ENCODE data around the gene OPALIN.
A peak's percentile ranks its signal among the peaks of the same experiment; 100 is the strongest.

The OPALIN gene, protein sequence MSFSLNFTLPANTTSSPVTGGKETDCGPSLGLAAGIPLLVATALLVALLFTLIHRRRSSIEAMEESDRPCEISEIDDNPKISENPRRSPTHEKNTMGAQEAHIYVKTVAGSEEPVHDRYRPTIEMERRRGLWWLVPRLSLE

DNA sequence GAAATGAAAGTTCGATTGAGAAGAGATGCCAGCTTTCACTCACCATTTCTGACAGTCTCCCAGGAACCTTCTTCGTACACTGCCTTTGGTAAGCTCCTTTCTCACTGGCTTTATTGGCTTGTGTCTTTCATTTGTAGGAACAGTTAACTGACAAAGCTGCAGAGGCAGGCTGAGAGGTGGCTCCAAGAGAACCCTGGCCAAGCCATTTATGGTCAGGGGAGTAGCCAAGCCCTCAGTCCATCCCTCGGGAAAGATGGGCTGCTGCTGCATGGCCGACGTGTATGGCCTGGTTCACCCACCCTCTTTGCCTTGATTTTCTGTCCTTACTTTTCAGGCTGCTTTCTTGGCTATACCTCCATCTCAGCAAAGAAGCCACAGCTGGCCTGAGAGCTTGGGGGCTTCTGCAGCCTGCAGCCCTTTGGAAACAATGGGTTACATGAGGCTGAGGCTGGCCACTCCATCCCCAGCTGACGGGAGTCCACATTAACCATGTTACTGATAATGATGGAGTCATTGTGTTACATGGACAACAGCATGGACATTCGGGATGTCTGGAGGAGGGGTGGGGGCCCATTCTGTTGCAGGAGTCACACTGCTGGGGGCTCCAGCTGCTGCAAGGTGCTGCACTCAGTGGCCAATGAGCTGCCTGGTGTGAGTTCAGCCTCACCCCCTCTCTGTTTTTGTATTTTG is at the start of gene OPALIN:
Gene OPALIN, minus strand, starts transcription at position 152 of the 690 bp plus-strand sequence. Its CDS starts 106 bp downstream, at position 46.
- no peak for DNase-seq

DNA sequence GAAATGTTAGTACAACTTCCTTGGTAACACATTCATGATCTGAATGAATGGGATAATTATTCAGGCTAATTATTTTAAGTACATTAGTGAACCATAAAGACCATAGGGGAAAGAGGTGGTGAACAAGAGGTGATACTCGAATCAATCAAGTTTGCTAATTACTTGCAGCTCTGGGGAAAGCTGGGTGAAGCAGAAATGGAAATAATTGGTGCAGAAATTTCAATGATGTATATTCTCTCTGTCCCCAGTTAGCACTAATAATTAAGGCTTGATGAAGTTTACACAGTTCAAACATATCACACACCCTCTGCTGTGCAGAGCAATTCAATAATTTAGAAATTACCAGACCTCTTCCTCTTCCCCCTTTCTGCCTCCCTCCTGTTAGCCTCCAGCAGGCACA is 49.4 kb upstream of the OPALIN start:
- no peak for DNase-seq

DNA sequence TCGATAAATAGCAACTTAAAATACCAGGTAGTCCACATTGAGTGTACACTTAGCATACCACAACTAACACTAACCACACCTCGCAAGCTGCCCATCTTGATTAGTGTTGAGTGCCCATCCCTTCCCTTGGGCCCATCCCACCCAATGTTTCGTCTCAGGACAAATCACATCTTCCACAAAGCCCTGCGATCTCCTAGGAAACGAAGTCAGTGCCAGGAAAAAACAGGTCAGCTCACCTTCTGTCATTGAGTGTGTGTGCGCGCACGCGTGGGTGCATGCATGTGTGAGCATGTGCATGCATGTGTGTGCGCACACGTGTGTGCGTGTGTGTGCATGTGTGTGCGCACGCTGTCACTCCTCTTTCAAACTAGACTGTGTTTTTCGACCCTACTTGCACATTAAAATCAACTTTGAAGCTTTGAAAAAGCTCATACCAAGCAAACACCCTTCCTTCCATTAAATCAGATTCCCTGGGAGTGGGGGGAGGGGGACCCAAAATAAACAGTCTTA is 48.8 kb upstream of the OPALIN start:
- no peak for DNase-seq

DNA sequence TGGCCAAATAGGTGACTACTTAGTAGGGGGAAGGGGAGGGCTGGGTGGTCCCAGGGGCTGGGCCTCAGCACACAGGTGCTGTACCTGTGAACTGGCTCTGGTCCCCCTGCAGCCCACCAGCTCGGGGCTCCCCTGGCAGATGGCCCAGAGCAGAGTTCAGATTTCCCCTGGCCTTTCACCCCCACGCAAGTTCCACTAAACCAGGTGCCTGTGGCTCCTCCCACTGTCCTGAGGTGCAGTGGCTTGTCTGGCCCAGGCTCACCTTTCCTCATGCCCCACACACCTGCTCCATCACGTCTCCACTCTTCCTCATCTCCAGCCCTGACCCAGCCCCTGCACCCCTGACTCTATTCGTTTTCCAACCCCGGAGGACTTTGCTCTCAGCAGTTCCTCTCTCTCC is 47.3 kb upstream of the OPALIN start:
- no peak for DNase-seq

DNA sequence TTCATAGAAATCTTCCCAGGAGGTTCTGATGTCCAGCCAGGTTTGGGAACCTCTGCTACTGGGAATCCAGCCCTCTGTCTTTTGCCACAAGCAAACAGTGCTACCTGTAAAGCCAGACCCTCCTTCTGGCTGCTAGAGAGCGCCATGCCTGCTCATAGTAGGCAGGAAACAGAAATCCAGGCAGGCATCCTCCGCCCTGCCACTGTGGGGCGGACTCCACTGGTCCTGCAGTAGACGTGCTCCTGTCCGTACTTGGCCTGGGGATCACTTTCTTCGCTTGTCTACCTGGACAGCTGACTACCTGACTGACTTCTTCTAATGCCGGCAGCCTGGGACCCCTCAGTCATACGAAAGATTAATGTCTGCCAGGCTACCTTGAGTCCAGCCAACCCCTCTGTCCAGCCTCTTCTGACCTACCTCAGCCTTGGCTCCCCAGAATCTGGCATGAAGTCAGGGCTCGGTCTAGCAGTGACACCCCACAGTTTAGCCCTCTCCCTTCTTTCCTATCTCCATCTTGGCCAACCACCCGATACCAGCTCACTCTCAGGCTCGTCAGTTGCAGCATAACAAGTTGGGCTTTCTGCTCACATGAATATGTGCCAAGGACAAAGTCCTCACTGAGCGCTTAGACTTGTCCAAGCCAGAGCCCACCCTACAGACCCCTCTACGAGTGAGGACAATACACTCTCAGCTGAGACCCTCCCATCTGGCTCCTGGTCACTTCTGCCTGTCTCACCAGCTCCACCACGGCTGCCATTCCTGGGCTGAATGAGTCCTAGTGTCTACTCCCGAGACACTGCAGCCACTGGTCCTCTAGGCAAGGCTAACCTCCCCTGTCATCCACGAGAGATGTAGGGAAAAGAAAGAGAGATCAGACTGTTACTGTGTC is 43.9 kb upstream of the OPALIN start:
- no peak for DNase-seq

DNA sequence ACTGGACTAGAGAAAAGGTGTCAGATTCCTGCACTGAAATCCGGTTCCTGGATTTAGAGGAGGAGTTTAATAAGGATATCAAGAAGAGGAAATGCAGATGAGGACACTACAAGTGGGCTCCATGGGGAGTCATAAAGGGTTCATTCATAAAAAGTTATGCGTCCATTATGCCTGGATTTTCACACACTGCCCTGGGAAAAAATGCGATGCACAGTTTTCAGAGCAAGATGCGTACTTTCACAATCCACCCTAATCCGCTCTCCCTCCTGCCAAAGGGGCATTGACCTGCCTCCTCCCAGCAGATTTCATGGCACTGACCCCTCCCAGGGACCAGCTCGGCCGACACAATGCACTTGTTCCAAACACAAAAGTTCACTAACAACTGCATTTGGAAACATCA is 42.2 kb upstream of the OPALIN start:
- no peak for DNase-seq

DNA sequence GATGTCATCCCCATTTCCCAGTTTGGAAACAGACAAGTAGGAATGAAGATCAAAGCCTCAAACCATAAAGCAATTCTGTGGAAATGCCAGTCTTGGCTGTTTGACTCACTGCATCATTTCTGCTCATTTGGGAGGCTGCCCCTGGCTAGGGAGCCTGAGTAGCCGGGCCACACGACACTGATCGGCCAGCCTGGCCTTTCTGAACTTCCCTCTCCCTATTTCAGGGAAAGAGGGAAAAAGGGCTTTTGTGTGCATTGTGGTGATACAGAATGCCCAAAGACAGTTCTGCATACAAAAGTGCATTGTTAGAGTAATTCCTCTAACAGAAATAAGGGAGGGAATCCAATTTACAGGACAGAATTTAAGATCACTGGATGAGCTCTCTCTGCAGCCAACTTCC is 41.7 kb upstream of the OPALIN start:
- no peak for DNase-seq

DNA sequence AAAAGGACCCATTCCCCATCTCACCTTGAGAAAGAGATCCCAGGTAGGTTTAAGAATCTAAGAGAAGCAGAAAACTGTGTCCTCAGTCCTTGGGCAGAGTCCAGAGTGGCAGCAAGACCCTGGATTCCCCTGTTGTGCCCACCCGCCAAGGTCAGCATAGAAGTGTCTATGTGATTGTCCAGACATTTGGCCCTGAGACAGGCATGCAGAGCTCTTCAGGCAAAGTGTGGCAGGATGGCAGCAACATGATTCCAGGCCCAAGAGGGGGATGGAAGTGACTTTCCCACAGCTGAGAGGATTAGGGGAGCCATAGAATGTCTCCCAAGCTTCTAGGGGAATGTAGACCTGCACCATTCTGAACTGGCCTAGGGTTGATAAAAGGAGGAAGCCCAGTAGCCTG is 39.1 kb upstream of the OPALIN start:
- no peak for DNase-seq

DNA sequence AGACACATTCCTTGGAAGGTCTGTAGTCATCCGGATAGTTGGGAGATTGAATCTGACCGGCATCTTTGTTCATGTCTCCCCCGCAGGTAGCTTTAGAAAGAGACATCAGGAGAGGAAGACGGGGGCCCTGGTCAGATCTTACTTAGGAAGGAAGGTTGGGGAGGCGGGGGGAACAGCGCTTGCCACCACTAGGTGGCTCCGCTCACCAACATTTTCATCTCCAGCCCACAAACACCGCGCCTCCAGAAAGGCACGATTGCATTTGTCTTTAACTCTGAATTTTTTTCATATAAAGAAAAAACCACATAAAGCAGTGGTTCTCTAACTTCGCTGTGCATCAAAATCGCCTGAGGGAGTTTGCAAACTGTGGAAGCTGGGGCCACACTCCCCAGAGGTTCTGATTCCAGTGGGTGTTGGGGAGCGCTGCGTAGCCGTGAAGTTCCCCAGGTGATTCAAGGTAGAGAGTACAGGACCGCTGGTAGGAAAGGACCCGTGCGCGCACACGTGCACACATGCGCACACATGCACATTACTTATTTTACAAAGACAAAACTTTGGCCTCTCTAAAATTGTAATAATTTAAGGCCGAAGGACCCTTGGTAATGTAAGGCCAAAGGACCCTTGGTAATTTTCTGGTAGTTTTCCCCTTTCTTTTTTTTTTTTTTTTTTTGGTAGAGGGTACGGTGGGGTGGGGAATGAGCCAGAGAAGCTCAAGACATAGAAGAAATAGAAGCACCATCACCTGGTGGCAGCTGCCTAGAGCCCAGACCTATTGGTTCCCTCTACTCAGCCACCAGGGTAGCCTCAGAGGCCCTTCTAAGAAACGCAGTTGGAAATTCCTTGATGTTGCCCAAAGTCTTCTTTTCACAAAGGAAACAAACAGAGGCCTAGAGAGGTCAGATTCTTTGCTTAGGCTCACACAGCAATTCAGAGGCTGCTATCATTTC is 37.4 kb upstream of the OPALIN start:
- peak; percentile 28 for DNase-seq

DNA sequence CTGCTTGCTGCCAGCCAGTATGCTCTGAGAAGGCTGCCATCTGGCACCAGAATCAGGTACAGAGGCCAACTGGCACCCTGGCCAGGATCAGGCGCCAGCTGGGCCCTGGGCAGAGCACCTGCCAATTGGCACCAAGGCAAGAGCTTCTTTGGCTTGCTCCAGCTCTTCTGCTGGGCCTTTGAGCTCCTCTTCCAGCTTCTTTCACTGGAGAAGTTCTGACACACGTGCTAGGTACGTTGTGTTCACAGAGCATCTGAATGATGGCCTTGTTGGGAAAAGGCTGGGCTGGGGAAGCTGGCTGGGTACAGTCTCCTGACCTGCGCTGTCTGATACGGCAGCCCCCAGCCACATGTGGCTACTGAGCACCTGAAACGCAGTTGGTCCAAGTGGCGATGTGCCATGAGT is 31.7 kb upstream of the OPALIN start:
- no peak for DNase-seq

DNA sequence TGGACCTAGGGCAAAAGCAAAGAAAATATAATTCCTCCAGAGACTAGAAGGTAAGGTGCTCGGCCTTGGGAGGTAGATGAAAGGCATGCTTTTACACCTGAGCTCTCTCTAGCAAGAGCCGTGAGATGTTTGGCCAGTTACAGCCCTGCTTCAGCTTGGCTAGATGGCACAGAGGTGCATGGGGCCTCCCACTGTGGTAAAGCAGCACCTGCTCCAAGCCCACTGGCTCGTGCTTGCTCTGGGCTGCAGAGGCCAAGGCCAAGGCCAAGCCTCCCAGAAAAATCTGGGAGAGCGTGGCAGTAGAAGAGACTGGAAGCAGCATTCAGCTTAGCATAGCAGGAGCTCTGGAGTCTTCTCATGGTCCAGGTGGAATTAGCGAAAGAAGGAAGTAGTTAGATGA is 31.0 kb upstream of the OPALIN start:
- no peak for DNase-seq

DNA sequence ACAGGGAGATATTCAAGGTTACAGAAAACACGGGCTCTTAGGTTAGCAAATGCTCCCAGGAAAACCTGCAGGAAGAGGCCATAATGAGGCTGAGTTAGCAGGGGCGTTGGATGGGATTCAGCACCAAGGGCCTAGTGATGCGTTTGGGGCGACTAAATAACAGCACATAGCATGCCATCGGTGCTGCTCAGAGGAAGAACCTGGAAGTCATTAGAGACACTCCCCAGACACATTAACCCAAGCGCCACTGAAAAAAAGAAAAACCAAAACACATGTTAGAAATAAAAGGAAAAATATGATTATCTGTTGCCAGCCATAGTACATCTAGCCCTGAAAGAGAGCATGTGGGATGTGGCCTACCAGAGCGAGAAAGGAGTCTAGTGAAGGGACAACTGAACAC is 28.8 kb upstream of the OPALIN start:
- DNase-seq = no peak

DNA sequence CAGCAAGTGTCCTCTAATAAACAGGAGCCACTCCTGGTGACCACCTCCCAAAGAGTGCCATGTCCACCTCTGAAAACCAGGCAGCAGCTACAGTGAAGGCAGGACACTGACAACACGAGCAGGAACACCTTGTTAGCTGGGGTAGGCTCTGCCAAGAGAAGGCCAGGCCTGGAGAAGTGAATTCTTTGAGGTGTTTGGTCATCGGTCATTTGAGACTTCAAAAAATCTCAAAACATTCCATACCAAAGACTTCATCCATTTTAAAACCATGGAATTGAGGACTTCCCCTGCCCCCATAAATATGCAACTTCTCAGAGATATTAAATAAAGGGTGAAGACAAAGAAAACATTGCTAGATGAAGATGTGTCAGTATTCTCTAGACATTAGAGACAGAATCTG is 28.4 kb upstream of the OPALIN start:
- no peak for DNase-seq

DNA sequence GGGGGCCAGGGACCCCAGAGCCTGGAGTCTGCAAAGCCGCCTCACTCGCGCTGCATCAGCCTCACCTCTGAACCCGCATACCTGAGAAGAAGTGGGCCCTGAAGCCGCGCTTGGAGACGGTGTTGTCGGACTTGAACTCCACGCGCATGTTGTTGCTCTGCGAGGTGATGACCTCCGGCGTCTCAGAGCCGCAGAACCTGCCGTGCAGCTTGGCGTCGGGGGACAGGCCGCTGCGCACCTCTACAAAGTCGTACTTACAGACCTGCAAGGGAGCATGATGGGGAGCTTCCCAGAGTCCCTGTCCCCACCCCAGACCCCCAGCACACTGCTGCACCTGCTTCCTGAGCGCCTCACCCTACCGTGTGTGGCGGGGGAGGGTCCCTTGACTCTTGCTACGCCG is 25.7 kb upstream of the OPALIN start:
- no peak for DNase-seq

DNA sequence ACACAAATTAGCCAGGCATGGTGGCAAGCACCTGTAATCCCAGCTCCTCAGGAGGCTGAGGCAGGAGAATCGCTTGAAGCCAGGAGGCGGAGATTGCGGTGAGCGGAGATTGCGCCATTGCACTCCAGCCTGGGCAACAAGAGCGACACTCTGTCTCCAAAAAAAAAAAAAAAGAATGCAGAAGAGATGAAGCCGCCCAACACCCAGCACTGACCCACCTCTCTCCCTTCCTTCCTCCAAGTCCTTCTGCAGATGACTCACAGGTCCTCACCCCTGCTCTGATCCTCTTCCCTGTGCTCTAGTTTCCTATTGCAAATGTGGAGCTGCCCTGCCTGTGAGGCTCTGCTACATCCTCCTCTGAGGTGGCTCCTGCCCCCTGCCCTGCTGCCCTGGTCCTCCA is 22.0 kb upstream of the OPALIN start:
- no peak for DNase-seq

DNA sequence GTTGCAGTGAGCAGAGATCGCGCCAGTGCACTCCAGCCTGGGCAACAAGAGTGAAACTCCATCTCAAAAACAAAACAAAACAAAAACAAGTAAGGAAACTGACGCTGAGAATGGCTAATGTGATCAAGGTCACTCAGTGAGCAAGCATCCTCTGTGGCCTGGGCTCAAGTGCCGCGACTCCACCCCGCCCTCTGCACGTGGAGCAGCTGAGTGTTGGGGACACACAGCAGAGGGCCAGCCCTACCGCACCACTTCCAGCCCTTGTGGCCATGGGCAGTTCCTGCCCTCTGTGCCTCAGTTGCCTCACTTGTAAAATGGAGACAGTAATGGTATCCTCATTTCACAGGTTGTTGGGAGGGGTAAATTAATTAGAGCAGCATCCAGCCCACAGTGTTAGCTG is 21.0 kb upstream of the OPALIN start:
- DNase-seq = no peak

DNA sequence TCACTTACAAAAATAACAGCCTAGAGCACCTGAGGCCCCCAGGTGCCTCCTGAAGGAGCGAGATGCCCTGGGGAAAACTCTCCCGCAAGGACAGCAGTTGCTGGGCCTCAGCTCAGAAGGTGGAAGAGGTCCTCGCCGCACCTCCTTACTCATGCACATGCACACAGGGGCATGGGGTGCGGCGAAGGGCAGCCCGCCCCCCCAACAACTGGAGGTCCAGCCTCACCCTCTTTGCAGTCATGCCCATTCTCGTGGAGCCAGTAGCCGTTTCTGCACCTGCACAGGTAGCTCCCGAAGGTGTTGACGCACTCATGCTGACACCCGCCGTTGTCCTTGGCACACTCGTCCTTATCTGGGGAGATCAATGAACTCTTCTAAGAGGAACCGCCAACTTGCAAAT is 19.9 kb upstream of the OPALIN start:
- DNase-seq = no peak

DNA sequence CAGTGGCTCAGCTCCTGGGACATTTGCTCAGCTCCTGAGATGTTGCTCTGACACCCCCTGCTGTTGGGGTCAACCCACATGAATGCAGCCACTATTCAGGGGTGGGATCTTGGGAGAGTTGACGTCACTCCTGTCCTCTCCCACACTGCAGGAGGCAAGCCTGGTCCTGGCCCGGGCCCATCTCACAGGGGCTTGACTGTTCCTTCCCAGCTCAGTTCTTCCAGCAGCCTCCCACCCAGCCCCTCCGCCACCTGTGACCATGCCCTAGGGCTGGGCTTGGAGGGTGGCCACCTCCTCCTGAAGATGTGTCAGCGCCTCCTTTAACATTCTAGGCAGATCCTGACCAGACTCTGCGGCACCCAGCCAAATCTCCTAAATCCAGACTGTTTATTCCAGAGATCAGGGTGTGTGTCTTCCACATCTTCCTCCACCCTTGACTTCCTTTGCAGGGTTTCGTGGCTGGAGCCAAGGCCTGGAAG is 19.1 kb upstream of the OPALIN start:
- no peak for DNase-seq

DNA sequence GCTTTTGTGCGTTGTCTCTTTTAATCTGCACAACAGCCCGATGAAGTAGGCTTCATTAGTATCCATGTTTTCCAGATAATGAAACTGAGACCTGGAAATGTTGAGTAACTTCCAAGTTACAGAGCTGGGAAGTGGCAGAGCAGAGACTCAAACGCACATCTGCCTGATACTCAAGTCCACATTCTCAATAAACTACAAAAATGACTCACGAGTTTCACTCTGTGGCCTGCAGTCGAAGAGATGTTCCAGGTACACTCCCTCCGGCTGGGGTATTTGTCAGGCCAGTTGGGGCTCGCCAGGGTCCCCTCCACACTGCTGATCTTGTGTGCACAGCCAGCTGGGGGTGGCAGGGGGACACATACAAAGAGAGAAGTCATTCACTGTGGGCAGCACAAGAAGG is 17.7 kb upstream of the OPALIN start:
- no peak for DNase-seq

DNA sequence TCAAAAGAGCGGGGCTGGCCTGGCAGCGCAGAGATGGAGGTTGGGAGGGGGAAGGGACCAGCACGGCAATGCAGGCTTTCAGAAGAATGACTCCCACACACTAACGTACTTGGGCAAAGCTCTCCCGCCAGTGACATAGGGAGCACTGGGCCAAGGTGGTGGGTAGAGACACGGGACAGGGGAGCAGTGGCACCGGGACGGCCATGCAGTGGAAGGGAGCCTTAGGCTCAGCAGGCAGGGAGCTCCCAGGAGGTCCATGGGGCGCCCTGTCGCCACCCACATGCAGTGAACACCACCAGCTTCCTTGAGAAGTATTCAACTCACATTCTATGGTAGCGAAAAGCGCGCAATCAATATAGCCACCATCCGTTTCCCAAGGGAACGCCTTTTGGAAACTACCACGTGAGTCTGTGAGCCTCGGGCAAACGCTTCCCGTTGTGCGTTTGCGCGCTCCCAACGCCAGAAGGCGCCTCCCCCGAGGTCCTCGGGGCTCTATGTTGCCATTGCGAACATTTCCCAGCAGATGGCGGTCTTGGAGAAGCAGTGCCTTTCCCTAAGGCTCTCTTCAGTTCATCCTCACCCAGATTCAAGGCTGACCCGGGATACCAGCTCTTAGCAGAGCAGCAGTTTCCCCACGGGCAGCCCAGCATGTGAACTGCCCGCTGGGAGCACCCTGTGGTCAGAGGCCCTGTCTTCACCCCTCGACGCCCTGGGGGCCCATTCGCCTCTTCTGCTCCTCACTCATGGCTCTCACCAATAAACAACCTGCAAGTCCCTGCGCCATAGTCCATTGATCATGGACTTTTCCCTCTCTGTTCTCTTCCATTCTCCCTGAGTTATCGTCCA is 16.4 kb upstream of the OPALIN start:
- DNase-seq = peak; percentile 71

DNA sequence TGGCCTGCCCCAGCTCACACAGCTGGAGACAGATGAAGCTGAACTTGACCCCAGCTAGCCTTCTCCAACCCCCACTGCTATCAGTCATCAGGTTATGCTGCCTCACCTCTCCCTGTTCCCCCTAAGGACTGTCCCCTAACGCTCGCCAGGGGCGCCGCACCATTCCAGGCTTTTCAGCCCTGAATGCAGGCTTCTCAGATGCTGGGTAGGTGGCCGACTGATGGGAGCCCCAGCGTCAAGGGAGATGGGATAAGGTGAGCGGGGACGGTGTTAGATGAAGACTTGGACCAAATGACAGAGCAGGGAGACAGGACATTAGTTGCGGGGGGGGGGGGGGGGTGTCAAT is 15.8 kb upstream of the OPALIN start:
- DNase-seq = no peak

DNA sequence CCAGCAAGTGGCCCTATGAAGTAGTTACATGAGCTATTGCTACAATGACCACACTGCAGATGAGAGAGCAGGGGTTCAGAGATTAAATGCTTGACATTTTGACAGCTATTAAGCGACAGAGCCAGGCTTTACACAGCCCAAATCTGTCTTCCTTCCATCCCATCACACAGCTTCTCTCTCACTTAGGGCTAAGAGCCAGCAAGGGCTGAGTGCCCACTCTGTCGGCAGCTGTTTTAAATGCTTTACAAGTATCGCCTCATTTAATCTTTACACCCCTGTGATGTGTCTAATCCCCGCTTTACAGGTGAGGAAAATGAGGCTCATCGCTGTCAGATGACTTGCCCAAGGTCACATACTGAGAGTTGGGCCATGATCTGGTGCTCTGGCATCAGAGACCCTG is 15.2 kb upstream of the OPALIN start:
- DNase-seq = no peak
